ENCODE measurements around the gene NEURL1. TPM values are rescaled to one million over a fixed set of nuclear protein-coding genes. Genes with fewer than 3 reads are reported as not detected.

The NEURL1 gene
- total and polyA plus RNA-seq, 2 experiments from 2014 or later = 2.7 to 3.5 TPM

GRCh38 chr10:103637011-103637410 lies 143.5 kb downstream of the NEURL1 start:
- H3K36me3 ChIP-seq = no peaks in the 10 kb centered on the region
- TF ChIP-seq CTCF (IDR thresholded peaks at IDR 0.05; ENCODE audit: low read depth, low read length) = no peak
- H3K27me3 ChIP-seq = no peaks in the 10 kb centered on the region
- H3K9me3 ChIP-seq (ENCODE audit: low read depth) = no peaks in the 10 kb centered on the region
- no peak for DNase-seq (ENCODE audit: low read depth in 1 of 2, low spot score in 1 of 2)
- H3K4me1 ChIP-seq (ENCODE audit: low read depth) = no peaks in the 10 kb centered on the region
- H3K27ac ChIP-seq = no peak overlapping the region
- no peak overlapping the region for H3K4me3 ChIP-seq

GRCh38 chr10:103637927-103638557 lies 144.5 kb downstream of the NEURL1 start:
- no peaks in the 10 kb centered on the region for H3K27me3 ChIP-seq
- no peak overlapping the region for H3K4me3 ChIP-seq
- no peaks in the 10 kb centered on the region for H3K4me1 ChIP-seq (ENCODE audit: low read depth)
- H3K27ac ChIP-seq = peak overlapping the region; percentile 48
- no peaks in the 10 kb centered on the region for H3K9me3 ChIP-seq (ENCODE audit: low read depth)
- no peak for TF ChIP-seq CTCF (IDR thresholded peaks at IDR 0.05; ENCODE audit: low read depth, low read length)
- no peaks in the 10 kb centered on the region for H3K36me3 ChIP-seq
- peak in 1 of 2 donors; percentile 83 for DNase-seq (ENCODE audit: low read depth in 1 of 2, low spot score in 1 of 2)

GRCh38 chr10:103638948-103639347 lies 145.4 kb downstream of the NEURL1 start:
- H3K4me1 ChIP-seq (ENCODE audit: low read depth) = no peaks in the 10 kb centered on the region
- H3K4me3 ChIP-seq = no peak overlapping the region
- H3K27me3 ChIP-seq = no peaks in the 10 kb centered on the region
- peak in 1 of 2 donors; percentile 37 for DNase-seq (ENCODE audit: low read depth in 1 of 2, low spot score in 1 of 2)
- no peaks in the 10 kb centered on the region for H3K36me3 ChIP-seq
- no peak for TF ChIP-seq CTCF (IDR thresholded peaks at IDR 0.05; ENCODE audit: low read depth, low read length)
- no peaks in the 10 kb centered on the region for H3K9me3 ChIP-seq (ENCODE audit: low read depth)
- H3K27ac ChIP-seq = no peak overlapping the region

GRCh38 chr10:103640436-103641181 lies 147.1 kb downstream of the NEURL1 start:
- TF ChIP-seq CTCF (IDR thresholded peaks at IDR 0.05; ENCODE audit: low read depth, low read length) = no peak

DNA sequence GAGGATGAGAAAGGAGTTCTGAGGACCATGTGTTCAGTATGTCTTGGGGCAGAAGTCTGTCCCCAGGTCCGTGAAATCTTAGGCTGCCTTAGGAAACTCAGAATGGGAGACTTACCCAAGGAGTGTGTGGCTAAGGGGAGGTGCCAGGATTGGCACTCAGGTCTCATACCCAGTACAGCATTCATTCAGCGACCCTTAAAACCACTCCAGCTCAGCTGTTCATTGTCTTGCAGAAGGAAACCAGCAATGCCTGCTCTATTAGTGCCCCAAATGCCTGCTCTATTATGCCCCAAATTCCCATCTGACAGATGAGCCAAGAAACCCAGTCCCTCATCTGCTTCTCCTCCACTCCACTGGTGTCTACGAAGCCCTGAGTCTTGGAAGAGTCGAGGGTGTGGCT lies 147.8 kb downstream of the NEURL1 start:
- no peak overlapping the region for H3K27ac ChIP-seq
- peaks cover 7% of the 10 kb centered on the region for H3K4me1 ChIP-seq (ENCODE audit: low read depth)
- DNase-seq (ENCODE audit: low read depth in 1 of 2, low spot score in 1 of 2) = no peak
- no peaks in the 10 kb centered on the region for H3K9me3 ChIP-seq (ENCODE audit: low read depth)
- H3K4me3 ChIP-seq = no peak overlapping the region
- no peaks in the 10 kb centered on the region for H3K27me3 ChIP-seq
- no peak for TF ChIP-seq CTCF (IDR thresholded peaks at IDR 0.05; ENCODE audit: low read depth, low read length)
- no peaks in the 10 kb centered on the region for H3K36me3 ChIP-seq

More at GRCh38 chr10:103640436-103641181, 147.1 kb downstream of the NEURL1 start:
- Histone ChIP-seq H3K27ac (no peak overlapping the region), H3K36me3 (no peaks in the 10 kb centered on the region), H3K9me3 (ENCODE audit: low read depth) (no peaks in the 10 kb centered on the region), H3K4me3 (no peak overlapping the region), H3K27me3 (no peaks in the 10 kb centered on the region), H3K4me1 (ENCODE audit: low read depth) (peaks cover 2% of the 10 kb centered on the region)
- DNase-seq (ENCODE audit: low read depth in 1 of 2, low spot score in 1 of 2) = peak in 1 of 2 donors; percentile 70

Other genes starting within 250 kb of the NEURL1 start
- gene RPEL1, start 247.8 kb upstream of the NEURL1 start, total RNA-seq = not detected in 2 replicates
- not detected in 2 replicates for gene RPEL1, start 247.8 kb upstream of the NEURL1 start, polyA plus RNA-seq
- 1.1 and 1.3 TPM in 2 replicates for gene INA, start 216.6 kb upstream of the NEURL1 start, total RNA-seq
- 0.42 and 1.8 TPM in 2 replicates for gene INA, start 216.6 kb upstream of the NEURL1 start, polyA plus RNA-seq
- 11.5 and 21.4 TPM in 2 replicates for gene PCGF6, start 142.6 kb upstream of the NEURL1 start, total RNA-seq
- gene PCGF6, start 142.6 kb upstream of the NEURL1 start, polyA plus RNA-seq = 14.7 and 20.6 TPM in 2 replicates
- gene TAF5, start 125.7 kb upstream of the NEURL1 start, total RNA-seq = 4.7 and 7.1 TPM in 2 replicates
- gene TAF5, start 125.7 kb upstream of the NEURL1 start, polyA plus RNA-seq = 4.6 TPM in 2 replicates
- 81.4 and 282 TPM in 2 replicates for gene ATP5MK, start 97.2 kb upstream of the NEURL1 start, total RNA-seq
- gene ATP5MK, start 97.2 kb upstream of the NEURL1 start, polyA plus RNA-seq = 663 and 909 TPM in 2 replicates
- gene PDCD11, start 97.1 kb upstream of the NEURL1 start, total RNA-seq = 20.4 and 30.3 TPM in 2 replicates
- 17.9 and 20.1 TPM in 2 replicates for gene PDCD11, start 97.1 kb upstream of the NEURL1 start, polyA plus RNA-seq
- 0.95 and 3.7 TPM in 2 replicates for gene CALHM2, start 41.3 kb upstream of the NEURL1 start, total RNA-seq
- 1.1 TPM in 2 replicates for gene CALHM2, start 41.3 kb upstream of the NEURL1 start, polyA plus RNA-seq
- gene CALHM1, start 34.8 kb upstream of the NEURL1 start, total RNA-seq = 0.11 TPM in 1 of 2 replicates, not detected in the other
- gene CALHM1, start 34.8 kb upstream of the NEURL1 start, polyA plus RNA-seq = not detected in 2 replicates
- gene CALHM3, start 14.5 kb upstream of the NEURL1 start, total RNA-seq = not detected in 2 replicates
- gene CALHM3, start 14.5 kb upstream of the NEURL1 start, polyA plus RNA-seq = not detected in 2 replicates

All from cardiac muscle cell (in vitro differentiated cells and primary cell).